HCT116 (cell line): ENCODE results near the gene UBE2L6. TPM values are rescaled to one million over a fixed set of nuclear protein-coding genes. Genes with fewer than 3 reads are reported as not detected.

Source experiments
- ATAC-seq: fragments of 200-7000 bp; cut with Tn5 transposase; 2 replicates; pipeline ENCODE4 v1.9.1; 2020; ENCODE audit warnings: mild to moderate bottlenecking, moderate library complexity
- BruUV-seq: library from RNA; stranded (reverse); fragments of 400-500 nt; replicated peaks from 2 replicates; lab custom pipeline; 2021; lab: Mats Ljungman, UMichigan
- CTCF ChIA-PET: fragments of 300-600 bp; sonication (Branson Sonifier 250); formaldehyde crosslinking; loops from one replicate; lab custom pipeline; 2021; ENCODE audit warnings: antibody characterized with exemption; lab: Charles Lee
- POLR2A ChIA-PET: fragments of 300-600, 350-600 bp; sonication (Branson Sonifier 250); formaldehyde crosslinking; loops from one replicate; lab custom pipeline; 2021; ENCODE audit warnings: antibody characterized with exemption; lab: Charles Lee
- RAD21 ChIA-PET, 2 experiments: fragments of 300-600 bp; sonication (Branson Sonifier 250); formaldehyde crosslinking; loops; one replicate each; lab custom pipeline; 2023; ENCODE audit warnings: low total read pairs in 2 of 2; ENCODE audit not compliant: uncharacterized antibody in 2 of 2, unreplicated experiment in 2 of 2, low non-redundant PET in 1 of 2; lab: Charles Lee
- DNase-seq: peaks from one replicate; pipeline ENCODE4 v3.0.0-alpha.2; 2010; ENCODE audit warnings: low read depth, low spot score
- H2AFZ ChIP-seq: fragments of 200-600 bp; shearing (Covaris generic), sonication (generic); 2 replicates; pipeline ENCODE4 v1.6.1; 2017; ENCODE audit warnings: low read depth, mixed run types, mixed read lengths, antibody characterized with exemption, low read length; ENCODE audit not compliant: poor library complexity, severe bottlenecking
- H3K27ac ChIP-seq: 2 replicates; pipeline ENCODE4 v1.5.1; 2012; ENCODE audit warnings: low read depth, low read length
- H3K27me3 ChIP-seq: fragments of 200-600 bp; sonication (generic); 2 replicates; pipeline ENCODE4 v1.6.1; 2016; ENCODE audit warnings: mixed run types, low read length, mixed read lengths; ENCODE audit not compliant: insufficient read depth
- H3K36me3 ChIP-seq, 2 experiments: fragments of 200-500 bp in 1 of 2; fragments of 200-600 bp in 1 of 2; sonication (Bioruptor generic) in 1 of 2; sonication (generic) in 1 of 2; 2 replicates each; pipeline versions ENCODE4 v1.5.1 to v1.6.1; 2014 to 2016; ENCODE audit warnings: low read length in 2 of 2, inconsistent platforms in 1 of 2, mixed read lengths in 1 of 2, mixed run types in 1 of 2; ENCODE audit not compliant: insufficient read depth in 2 of 2, control insufficient read depth in 1 of 2
- H3K4me1 ChIP-seq, 2 experiments: fragments of 200-600 bp in 1 of 2; sonication (generic) in 1 of 2; 2 replicates each; pipeline versions ENCODE4 v1.5.1 to v1.6.1; 2012 to 2017; ENCODE audit warnings: low read length in 2 of 2, inconsistent platforms in 1 of 2, mild to moderate bottlenecking in 1 of 2, mixed read lengths in 1 of 2, mixed run types in 1 of 2, moderate library complexity in 1 of 2; ENCODE audit not compliant: insufficient read depth in 2 of 2, control insufficient read depth in 1 of 2
- H3K4me2 ChIP-seq: fragments of 200-600 bp; sonication (generic); 2 replicates; pipeline ENCODE4 v1.6.1; 2017; ENCODE audit warnings: mixed run types, low read length, mixed read lengths
- H3K4me3 ChIP-seq, 2 experiments: fragments of 200-600 bp in 1 of 2; sonication (generic) in 1 of 2; replicated peaks in 1 of 2; 2 replicates each; pipeline ENCODE4 v1.5.1; 2011 to 2016; ENCODE audit warnings: low read length in 2 of 2, control low read depth in 1 of 2, low read depth in 1 of 2, mild to moderate bottlenecking in 1 of 2, mixed read lengths in 1 of 2, mixed run types in 1 of 2
- H3K79me2 ChIP-seq: fragments of 200-600 bp; sonication (generic); 2 replicates; pipeline ENCODE4 v1.6.1; 2017; ENCODE audit warnings: mild to moderate bottlenecking, mixed run types, low read length, moderate library complexity, mixed read lengths; ENCODE audit not compliant: insufficient read depth
- H3K9ac ChIP-seq: fragments of 200-600 bp; sonication (generic); 2 replicates; pipeline ENCODE4 v1.6.1; 2016; ENCODE audit warnings: low read length, mixed read lengths
- H3K9me2 ChIP-seq: fragments of 200-600 bp; sonication (generic), shearing (Covaris generic); 2 replicates; pipeline ENCODE4 v1.6.1; 2017; ENCODE audit warnings: mixed run types, mild to moderate bottlenecking, moderate library complexity; ENCODE audit not compliant: insufficient read depth
- H3K9me3 ChIP-seq, 2 experiments: fragments of 200-500 bp in 1 of 2; fragments of 200-600 bp in 1 of 2; sonication (Bioruptor generic) in 1 of 2; sonication (generic) in 1 of 2; 2 replicates each; pipeline ENCODE4 v1.6.1; 2014 to 2017; ENCODE audit warnings: low read length in 2 of 2, mixed read lengths in 2 of 2, inconsistent platforms in 1 of 2, low read depth in 1 of 2, mild to moderate bottlenecking in 1 of 2, mixed run types in 1 of 2, moderate library complexity in 1 of 2; ENCODE audit not compliant: control insufficient read depth in 1 of 2, insufficient read depth in 1 of 2
- H4K20me1 ChIP-seq: fragments of 200-600 bp; sonication (generic), shearing (Covaris generic); 2 replicates; pipeline ENCODE4 v1.6.1; 2017; ENCODE audit warnings: mixed run types, mild to moderate bottlenecking, moderate library complexity; ENCODE audit not compliant: insufficient read depth
- CBX3 ChIP-seq: IDR thresholded peaks from 2 replicates; pipeline ENCODE4 v1.6.1; 2012; ENCODE audit warnings: low read depth
- CEBPB ChIP-seq: IDR thresholded peaks from 2 replicates; pipeline ENCODE4 v1.6.1; 2012; ENCODE audit warnings: low read depth
- EGR1 ChIP-seq: IDR thresholded peaks from 2 replicates; pipeline ENCODE4 v1.6.1; 2012; ENCODE audit warnings: low read depth
- EZH2phosphoT487 ChIP-seq: fragments of 200-600 bp; IDR thresholded peaks from 2 replicates; pipeline ENCODE4 v1.6.1; 2018; ENCODE audit warnings: antibody characterized with exemption, borderline replicate concordance
- JUND ChIP-seq: IDR thresholded peaks from 2 replicates; pipeline ENCODE4 v1.6.1; 2012
- MAX ChIP-seq: IDR thresholded peaks from 2 replicates; pipeline ENCODE4 v1.6.1; 2012
- POLR2A ChIP-seq: IDR thresholded peaks from 2 replicates; pipeline ENCODE4 v1.7.0; 2011; ENCODE audit warnings: borderline replicate concordance; ENCODE audit not compliant: insufficient read depth, insufficient read length; ENCODE audit errors: extremely low read depth
- RAD21 ChIP-seq: IDR thresholded peaks from 2 replicates; pipeline ENCODE4 v1.6.1; 2012; ENCODE audit warnings: low read depth, mild to moderate bottlenecking
- SIN3A ChIP-seq: IDR thresholded peaks from 2 replicates; pipeline ENCODE4 v1.6.1; 2012; ENCODE audit warnings: low read depth
- SP1 ChIP-seq: IDR thresholded peaks from 2 replicates; pipeline ENCODE4 v1.6.1; 2012; ENCODE audit warnings: low read depth
- TCF7L2 ChIP-seq: IDR thresholded peaks from 2 replicates; pipeline ENCODE4 v1.7.0; 2011; ENCODE audit warnings: borderline replicate concordance, inconsistent platforms; ENCODE audit not compliant: insufficient read depth, insufficient read length; ENCODE audit errors: extremely low read depth
- ZFX ChIP-seq: fragments of 450-650 bp; IDR thresholded peaks from 2 replicates; pipeline ENCODE4 v1.6.1; 2017
- intact Hi-C: fragments of 100-400 bp; cut with micrococcal nuclease; formaldehyde crosslinking; loops from 2 replicates; pipeline ENCODE4 v1.10.0; 2022
- total RNA-seq: library from RNA; stranded (reverse); gene quantifications from one replicate; pipeline ENCODE4 v1.2.1, GENCODE V29; 2021; ENCODE audit not compliant: unreplicated experiment
- TF ChIP-seq, protein P1 (sequence below): IDR thresholded peaks from 2 replicates; pipeline ENCODE4 v1.6.1; 2012
- TF ChIP-seq, protein P2 (sequence below): IDR thresholded peaks from 2 replicates; pipeline ENCODE4 v1.6.1; 2011; ENCODE audit warnings: mild to moderate bottlenecking, low read length, moderate library complexity; ENCODE audit not compliant: insufficient replicate concordance; ENCODE audit errors: extremely low read depth

UBE2L6 gene
- total RNA-seq, 1 experiment from 2014 or later, result 24.8 TPM

- ChIA-PET POLR2A (no interaction called here), RAD21 (no interaction called here), CTCF (no interaction called here)
- H3K9me3 ChIP-seq, result no peaks in the 10 kb centered on the region
- no peak for ATAC-seq
- peaks cover 21% of the 10 kb centered on the region in 2 experiments; a peak in 3 of 4 replicates for H3K4me1 ChIP-seq
- H3K27me3 ChIP-seq, result no peaks in the 10 kb centered on the region
- H4K20me1 ChIP-seq, result no peaks in the 10 kb centered on the region
- BruUV-seq, result no TSS peak
- no peaks in the 10 kb centered on the region for H3K79me2 ChIP-seq
- DNase-seq, result no peak
- no peak overlapping the region for H3K9ac ChIP-seq
- no peak overlapping the region for H3K4me3 ChIP-seq
- no peak overlapping the region for H3K27ac ChIP-seq
- H2AFZ ChIP-seq, result no peak overlapping the region
- H3K4me2 ChIP-seq, result no peak overlapping the region
- H3K9me2 ChIP-seq, result no peaks in the 10 kb centered on the region
- TF ChIP-seq, protein P1, sequence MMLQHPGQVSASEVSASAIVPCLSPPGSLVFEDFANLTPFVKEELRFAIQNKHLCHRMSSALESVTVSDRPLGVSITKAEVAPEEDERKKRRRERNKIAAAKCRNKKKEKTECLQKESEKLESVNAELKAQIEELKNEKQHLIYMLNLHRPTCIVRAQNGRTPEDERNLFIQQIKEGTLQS, result no peak
- TF ChIP-seq, protein P2, sequence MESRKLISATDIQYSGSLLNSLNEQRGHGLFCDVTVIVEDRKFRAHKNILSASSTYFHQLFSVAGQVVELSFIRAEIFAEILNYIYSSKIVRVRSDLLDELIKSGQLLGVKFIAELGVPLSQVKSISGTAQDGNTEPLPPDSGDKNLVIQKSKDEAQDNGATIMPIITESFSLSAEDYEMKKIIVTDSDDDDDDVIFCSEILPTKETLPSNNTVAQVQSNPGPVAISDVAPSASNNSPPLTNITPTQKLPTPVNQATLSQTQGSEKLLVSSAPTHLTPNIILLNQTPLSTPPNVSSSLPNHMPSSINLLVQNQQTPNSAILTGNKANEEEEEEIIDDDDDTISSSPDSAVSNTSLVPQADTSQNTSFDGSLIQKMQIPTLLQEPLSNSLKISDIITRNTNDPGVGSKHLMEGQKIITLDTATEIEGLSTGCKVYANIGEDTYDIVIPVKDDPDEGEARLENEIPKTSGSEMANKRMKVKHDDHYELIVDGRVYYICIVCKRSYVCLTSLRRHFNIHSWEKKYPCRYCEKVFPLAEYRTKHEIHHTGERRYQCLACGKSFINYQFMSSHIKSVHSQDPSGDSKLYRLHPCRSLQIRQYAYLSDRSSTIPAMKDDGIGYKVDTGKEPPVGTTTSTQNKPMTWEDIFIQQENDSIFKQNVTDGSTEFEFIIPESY, result no peak
- TF ChIP-seq RAD21 (peak; percentile 51), JUND (no peak)
- intact Hi-C loops, result loop anchor here (1.0 kb wide), 1 partner anchor 105 kb away; no protein-coding TSS in a partner anchor
- H3K36me3 ChIP-seq, result no peaks in the 10 kb centered on the region
Observed at GRCh38 chr11:57562596-57562995, 4.9 kb downstream of the UBE2L6 start.

DNA sequence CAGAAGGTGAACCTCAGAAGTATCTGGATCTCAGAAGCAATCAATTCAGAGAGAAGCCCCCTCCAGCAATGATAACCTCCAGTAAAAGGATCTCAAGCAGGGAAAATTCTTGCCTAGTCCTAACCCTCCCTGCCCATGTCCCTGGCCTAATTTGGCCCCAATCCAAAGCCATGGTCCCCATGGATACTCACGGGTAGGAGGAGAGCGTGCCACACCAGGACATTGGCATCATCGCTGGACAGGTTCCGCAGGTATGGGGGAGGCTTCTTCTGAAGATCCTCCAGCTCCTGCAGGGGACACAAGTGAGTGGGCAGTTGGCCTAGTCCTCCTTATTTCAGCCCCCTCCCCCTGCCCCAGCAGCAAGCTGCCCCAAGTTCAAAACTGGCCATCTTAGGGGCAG lies 7.3 kb downstream of the UBE2L6 start:
- POLR2A ChIA-PET, result no interaction called here

More for the DNA sequence above, 7.3 kb downstream of the UBE2L6 start:
- H3K79me2 ChIP-seq, result no peaks in the 10 kb centered on the region
- TF ChIP-seq RAD21 (no peak), POLR2A (no peak), EGR1 (no peak), SP1 (no peak), SIN3A (no peak), JUND (no peak), MAX (no peak), CBX3 (no peak), ZFX (no peak), CEBPB (no peak), EZH2phosphoT487 (no peak), TCF7L2 (no peak)
- H3K36me3 ChIP-seq, result peaks cover 0 to 2% of the 10 kb centered on the region in 2 experiments; a peak in 1 of 4 replicates
- no peaks in the 10 kb centered on the region for H3K9me2 ChIP-seq
- intact Hi-C loops, result no loop called here
- no peak overlapping the region for H3K27ac ChIP-seq
- no peak overlapping the region for H3K4me3 ChIP-seq
- peak overlapping the region; percentile 36; the same call in 1 of the 2 replicates for H3K4me2 ChIP-seq
- H4K20me1 ChIP-seq, result no peaks in the 10 kb centered on the region
- no TSS peak for BruUV-seq
- peaks cover 6 to 15% of the 10 kb centered on the region in 2 experiments; a peak in 2 of 4 replicates for H3K4me1 ChIP-seq
- H3K9me3 ChIP-seq, result no peaks in the 10 kb centered on the region
- no peak overlapping the region for H3K9ac ChIP-seq
- ChIA-PET CTCF (interaction anchor here (1.4 kb wide), 1 partner anchor 215 kb away, joined by 3 read pairs; no protein-coding TSS in a partner anchor), RAD21 (no interaction called here)
- DNase-seq, result no peak
- no peak for ATAC-seq
- H2AFZ ChIP-seq, result no peak overlapping the region
- H3K27me3 ChIP-seq, result no peaks in the 10 kb centered on the region
